Stimulated activated CD8-positive, alpha-beta memory T cell treated with anti-CD3 and anti-CD28 coated beads, Interleukin-2, amount 100 ng/mL, for 48 hours (primary cell): ENCODE results near the gene CYP39A1.

Source experiments
- DNase-seq, 2 donors: peaks; one replicate each; pipeline ENCODE4 v3.0.0-alpha.2; 2020; ENCODE audit warnings: low read depth in 2 of 2

CYP39A1 gene

DNA sequence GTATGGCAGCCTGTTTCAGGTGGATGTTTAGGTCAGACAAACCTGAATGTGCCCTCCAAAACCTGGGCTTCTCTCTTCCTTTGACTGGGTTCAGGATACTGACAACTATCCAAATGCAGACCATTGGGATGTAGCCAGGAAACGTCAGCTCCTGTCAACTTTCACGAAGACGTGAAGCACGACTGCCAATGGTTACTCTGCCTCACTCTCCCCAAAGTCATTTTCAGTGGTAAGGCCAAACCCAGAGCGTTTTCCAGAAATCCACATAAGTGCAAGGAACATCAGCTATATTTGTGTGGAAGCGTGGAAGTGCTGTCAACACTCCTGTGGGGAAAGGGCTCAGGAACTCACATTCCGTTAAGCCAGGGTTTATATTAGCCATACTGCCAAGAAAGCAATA, 141.3 kb downstream of the CYP39A1 start:
- DNase-seq: no peak

- no peak for DNase-seq
These were observed 142.0 kb downstream of the CYP39A1 start for GRCh38 chr6:46510651-46511050.

DNA sequence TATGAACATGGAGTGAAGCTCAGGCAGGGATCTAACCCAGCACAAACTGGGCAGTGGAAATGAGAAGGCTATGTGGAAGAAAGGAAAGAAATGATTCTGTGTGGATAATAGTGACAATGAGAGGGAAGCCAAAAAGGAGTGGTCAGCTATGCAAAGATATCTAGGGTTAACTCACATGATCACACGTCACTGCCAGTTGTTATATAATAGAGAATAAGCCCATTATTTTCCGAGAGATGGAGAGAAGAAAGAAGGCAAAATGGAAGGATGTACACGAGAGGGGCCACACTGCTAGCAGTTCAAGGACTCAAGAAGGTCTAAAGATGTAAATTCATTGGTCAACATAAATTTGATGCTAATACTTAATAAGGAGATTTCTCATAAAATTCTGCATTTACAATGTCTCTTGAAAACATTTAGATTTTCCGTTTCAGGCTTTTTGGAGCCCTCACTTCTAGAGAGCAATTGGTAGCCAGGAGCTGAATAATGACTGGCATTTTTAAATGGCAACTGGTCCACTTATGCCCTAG, 142.6 kb downstream of the CYP39A1 start:
- no peak for DNase-seq

GRCh38 chr6:46509063-46509462, 143.6 kb downstream of the CYP39A1 start:
- no peak for DNase-seq

- DNase-seq: no peak
These were observed 145.2 kb downstream of the CYP39A1 start for GRCh38 chr6:46507426-46507825.

GRCh38 chr6:46505693-46506512, 146.7 kb downstream of the CYP39A1 start:
- no peak for DNase-seq

GRCh38 chr6:46504242-46504641, 148.4 kb downstream of the CYP39A1 start:
- DNase-seq: no peak

GRCh38 chr6:46502486-46503119, 150.0 kb downstream of the CYP39A1 start:
- no peak for DNase-seq

- DNase-seq: no peak
These were observed 151.2 kb downstream of the CYP39A1 start for GRCh38 chr6:46501136-46502089.

DNA sequence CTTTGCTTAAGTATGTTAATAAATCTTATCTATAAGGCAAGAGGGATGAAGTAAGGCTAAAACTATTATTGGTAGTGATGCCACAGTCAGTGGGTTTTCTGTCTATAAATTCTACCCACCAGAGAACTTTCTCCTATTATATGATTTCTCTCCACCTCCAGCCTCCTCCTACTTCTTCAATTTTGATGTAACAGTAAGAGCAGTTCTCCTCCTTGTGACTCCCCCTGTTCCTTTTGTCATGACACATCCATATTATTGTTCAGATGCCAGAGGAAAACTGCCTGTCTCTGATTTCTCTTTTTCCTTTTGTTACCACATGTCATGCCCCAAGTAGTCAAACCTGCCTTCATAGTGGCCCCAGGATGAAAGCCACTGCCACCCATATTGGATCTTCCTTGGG, 152.2 kb downstream of the CYP39A1 start:
- DNase-seq: no peak
